ENCODE data around the gene LIMK2. TPM values are rescaled to one million over a fixed set of nuclear protein-coding genes. Genes with fewer than 3 reads are reported as not detected.

Gene LIMK2
- total and polyA plus RNA-seq, 2 experiments from 2014 or later = 10.7 to 19.5 TPM

DNA sequence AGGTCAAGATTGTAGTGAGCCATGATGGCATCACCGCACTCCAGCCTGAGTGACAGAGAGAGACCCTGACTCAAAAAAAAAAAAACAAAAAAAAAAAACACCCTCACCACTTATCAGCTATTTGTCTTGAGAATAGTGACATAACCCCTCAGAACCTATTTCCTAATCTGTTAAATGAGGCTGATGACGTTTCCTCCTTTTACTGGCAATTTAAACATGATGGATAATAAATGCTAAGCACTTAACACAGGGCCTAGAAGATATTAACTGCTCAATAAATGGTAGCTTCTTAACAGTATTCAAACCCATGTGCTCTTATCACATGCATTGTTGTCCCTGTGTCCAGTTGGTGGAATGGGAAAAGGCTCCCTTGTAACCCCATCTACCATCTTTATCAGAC, 34.6 kb downstream of the LIMK2 start:
- 83 to 85% methylated on average over 2 of the region's 2 CpGs for WGBS, 2 experiments (ENCODE audit: low coverage in 1 of 2, low lambda C conversion rate in 2 of 2, missing lambda C conversion rate in 2 of 2)
- in situ Hi-C loops (cut with MboI) = no loop called here
- TF ChIP-seq EZH2phosphoT487 (IDR thresholded peaks at IDR 0.05; ENCODE audit: insufficient read depth, low read depth) (no peak), EZH2 (IDR thresholded peaks at IDR 0.05; ENCODE audit: insufficient read depth, poor library complexity, severe bottlenecking) (no peak)

DNA sequence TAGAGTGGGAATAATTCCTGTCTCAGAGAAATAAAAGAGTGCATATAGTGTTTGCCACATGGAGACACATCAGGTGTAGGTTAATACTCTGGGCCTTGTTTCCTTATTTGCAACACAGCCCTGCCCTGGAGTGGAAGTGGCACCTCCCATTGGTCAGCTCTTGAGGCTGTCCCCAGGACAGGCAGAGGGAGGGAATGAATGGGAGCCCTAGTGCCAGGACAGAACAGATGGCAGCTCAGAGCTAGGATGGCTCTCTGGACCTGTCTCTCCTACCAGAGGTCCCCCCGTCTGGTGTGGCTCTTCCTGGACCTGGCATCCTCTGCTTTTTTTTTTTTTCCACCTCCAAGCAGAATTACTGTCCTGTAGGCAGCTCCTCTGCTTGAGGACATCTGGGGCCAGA, 35.6 kb downstream of the LIMK2 start:
- H3K4me2 ChIP-seq (ENCODE audit: unreplicated experiment) = peak overlapping the region; percentile 2
- H3K27me3 ChIP-seq (replicated peaks; ENCODE audit: insufficient read depth) = no peaks in the 10 kb centered on the region
- no peak for DNase-seq
- H3K79me2 ChIP-seq (ENCODE audit: insufficient read depth) = peaks cover 43% of the 10 kb centered on the region
- no peak overlapping the region; the same call in 1 of the 2 replicates for H2AFZ ChIP-seq
- peak overlapping the region; percentile 82; the same call in 1 of the 2 replicates for H3K9ac ChIP-seq
- H3K27ac ChIP-seq = no peak overlapping the region
- H3K36me3 ChIP-seq (ENCODE audit: low read depth) = no peaks in the 10 kb centered on the region
- H3K9me3 ChIP-seq (ENCODE audit: low read depth) = no peaks in the 10 kb centered on the region
- peaks cover 26% of the 10 kb centered on the region for H3F3A ChIP-seq (ENCODE audit: insufficient read depth)
- 0 out of 2 replicates have a peak overlapping the region, but pooled peaks have one; percentile 82 for H3K4me3 ChIP-seq
- TF ChIP-seq EZH2 (IDR thresholded peaks at IDR 0.05; ENCODE audit: insufficient read depth, poor library complexity, severe bottlenecking) (no peak), EZH2phosphoT487 (IDR thresholded peaks at IDR 0.05; ENCODE audit: insufficient read depth, low read depth) (no peak)
- no peaks in the 10 kb centered on the region for H3K9me2 ChIP-seq (ENCODE audit: insufficient read depth)
- in situ Hi-C loops (cut with MboI) = no loop called here
- 91% methylated on average over 1 of the region's 1 CpG; no CpG with 5 or more reads in 1 of the 2 experiments for WGBS, 2 experiments (ENCODE audit: low coverage in 1 of 2, low lambda C conversion rate in 2 of 2, missing lambda C conversion rate in 2 of 2)
- H3K4me1 ChIP-seq (ENCODE audit: insufficient read depth) = peaks cover 36% of the 10 kb centered on the region
- no peaks in the 10 kb centered on the region for H4K20me1 ChIP-seq (ENCODE audit: insufficient read depth)

More for the DNA sequence above, 34.6 kb downstream of the LIMK2 start:
- Histone ChIP-seq H2AFZ (no peak overlapping the region), H3K36me3 (ENCODE audit: low read depth) (no peaks in the 10 kb centered on the region), H4K20me1 (ENCODE audit: insufficient read depth) (no peaks in the 10 kb centered on the region), H3K9me3 (ENCODE audit: low read depth) (no peaks in the 10 kb centered on the region), H3K4me1 (ENCODE audit: insufficient read depth) (peaks cover 44% of the 10 kb centered on the region), H3K4me3 (no peak overlapping the region), H3K4me2 (ENCODE audit: unreplicated experiment) (no peak overlapping the region), H3K9me2 (ENCODE audit: insufficient read depth) (no peaks in the 10 kb centered on the region), H3K79me2 (ENCODE audit: insufficient read depth) (peaks cover 33% of the 10 kb centered on the region), H3F3A (ENCODE audit: insufficient read depth) (peaks cover 36% of the 10 kb centered on the region), H3K27ac (no peak overlapping the region), H3K27me3 (replicated peaks; ENCODE audit: insufficient read depth) (no peaks in the 10 kb centered on the region), H3K9ac (no peak overlapping the region)
- no peak for DNase-seq

DNA sequence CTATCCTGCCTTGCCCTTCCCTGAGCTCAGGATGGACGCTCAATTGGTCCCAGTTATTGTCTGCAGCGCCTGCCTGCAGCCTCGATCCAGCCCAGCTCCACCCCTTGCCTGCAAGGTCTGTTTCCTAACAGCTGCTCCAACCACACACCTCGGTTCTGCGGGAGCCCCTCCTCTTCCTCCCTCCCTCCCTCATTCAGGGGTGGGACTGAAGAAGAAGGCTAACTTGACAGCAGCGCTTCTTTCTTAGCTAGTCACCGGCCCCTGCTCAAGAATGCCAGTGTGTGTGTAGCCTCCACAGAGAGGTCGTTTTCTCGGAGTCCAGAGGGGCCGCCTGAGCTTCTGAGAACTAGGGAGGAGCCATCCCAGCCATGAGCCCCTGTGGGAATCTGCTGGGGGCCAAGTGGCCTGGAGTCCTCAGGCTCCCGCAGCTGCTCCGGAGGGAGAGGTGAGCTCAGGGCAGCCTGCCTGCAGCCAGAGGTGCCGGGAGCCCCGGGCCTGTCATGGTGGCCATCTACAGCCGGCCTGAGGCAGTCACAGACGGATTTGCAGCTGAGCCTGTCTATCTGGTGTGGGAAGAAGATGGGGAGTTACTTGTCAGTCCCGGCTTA, 36.1 kb downstream of the LIMK2 start:
- 30 to 41% methylated on average over 16 to 17 of the region's 17 CpGs for WGBS, 2 experiments (ENCODE audit: low coverage in 1 of 2, low lambda C conversion rate in 2 of 2, missing lambda C conversion rate in 2 of 2)
- Histone ChIP-seq H3F3A (ENCODE audit: insufficient read depth) (peaks cover 21% of the 10 kb centered on the region), H3K9me3 (ENCODE audit: low read depth) (no peaks in the 10 kb centered on the region), H3K79me2 (ENCODE audit: insufficient read depth) (peaks cover 47% of the 10 kb centered on the region), H3K4me1 (ENCODE audit: insufficient read depth) (peaks cover 30% of the 10 kb centered on the region), H3K4me3 (peak overlapping the region; percentile 82), H3K9me2 (ENCODE audit: insufficient read depth) (no peaks in the 10 kb centered on the region), H4K20me1 (ENCODE audit: insufficient read depth) (no peaks in the 10 kb centered on the region), H2AFZ (peak overlapping the region; percentile 72), H3K27me3 (replicated peaks; ENCODE audit: insufficient read depth) (no peaks in the 10 kb centered on the region), H3K4me2 (ENCODE audit: unreplicated experiment) (peak overlapping the region; percentile 70), H3K36me3 (ENCODE audit: low read depth) (no peaks in the 10 kb centered on the region), H3K9ac (peak overlapping the region; percentile 82), H3K27ac (peak overlapping the region; percentile 32)
- in situ Hi-C loops (cut with MboI) = no loop called here
- DNase-seq = peak; percentile 86
- TF ChIP-seq EZH2 (IDR thresholded peaks at IDR 0.05; ENCODE audit: insufficient read depth, poor library complexity, severe bottlenecking) (no peak), EZH2phosphoT487 (IDR thresholded peaks at IDR 0.05; ENCODE audit: insufficient read depth, low read depth) (no peak)

DNA sequence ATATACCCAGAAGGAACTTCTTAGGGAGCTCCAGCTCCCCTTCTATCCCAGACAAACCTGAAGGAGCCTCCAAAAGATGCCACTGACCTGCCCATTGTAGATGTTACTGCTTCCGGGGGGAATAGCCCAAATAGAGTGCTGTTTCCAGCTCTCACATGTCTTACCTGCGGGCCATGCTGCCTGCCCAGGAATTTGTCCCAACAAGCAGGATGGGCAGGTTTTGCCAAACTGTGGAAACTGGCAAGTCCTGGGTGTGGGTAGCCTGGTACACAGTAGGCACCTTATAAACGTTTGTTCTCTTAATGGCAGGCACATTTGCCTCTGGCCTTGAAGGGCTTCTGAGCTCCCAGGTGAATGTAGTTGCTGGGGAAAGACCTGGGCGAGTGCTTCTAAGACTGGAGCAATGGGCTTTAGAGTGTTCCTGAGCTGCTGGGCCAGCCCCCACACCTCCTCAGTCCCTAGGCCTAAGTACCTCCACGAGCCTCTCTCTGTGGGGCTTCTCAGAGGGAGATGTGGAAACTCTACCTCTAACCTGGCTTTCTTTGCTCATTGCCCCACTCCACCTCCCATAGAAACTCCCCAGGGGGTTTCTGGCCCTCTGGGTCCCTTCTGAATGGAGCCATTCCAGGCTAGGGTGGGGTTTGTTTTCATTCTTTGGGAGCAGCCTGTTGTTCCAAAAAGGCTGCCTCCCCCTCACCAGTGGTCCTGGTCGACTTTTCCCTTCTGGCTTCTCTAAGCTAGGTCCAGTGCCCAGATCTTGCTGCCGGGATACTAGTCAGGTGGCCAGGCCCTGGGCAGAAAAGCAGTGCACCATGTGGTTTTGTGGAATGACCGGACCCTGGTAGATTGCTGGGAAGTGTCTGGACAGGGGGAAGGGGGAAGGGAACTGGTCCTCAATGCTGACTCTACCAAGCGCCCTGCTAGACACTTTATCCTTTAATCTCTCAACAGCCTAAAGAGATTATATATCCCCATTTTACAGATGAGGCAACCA, 37.2 kb downstream of the LIMK2 start:
- 55 to 62% methylated on average over 9 of the region's 9 CpGs for WGBS, 2 experiments (ENCODE audit: low coverage in 1 of 2, low lambda C conversion rate in 2 of 2, missing lambda C conversion rate in 2 of 2)
- H3K27me3 ChIP-seq (replicated peaks; ENCODE audit: insufficient read depth) = no peaks in the 10 kb centered on the region
- peak overlapping the region; percentile 82 for H3K4me3 ChIP-seq
- peak overlapping the region; percentile 70 for H3K4me2 ChIP-seq (ENCODE audit: unreplicated experiment)
- H3K9ac ChIP-seq = peak overlapping the region; percentile 82
- in situ Hi-C loops (cut with MboI) = no loop called here
- peak overlapping the region; percentile 32; the same call in 1 of the 2 replicates for H3K27ac ChIP-seq
- H2AFZ ChIP-seq = no peak overlapping the region
- no peaks in the 10 kb centered on the region for H4K20me1 ChIP-seq (ENCODE audit: insufficient read depth)
- no peaks in the 10 kb centered on the region for H3K36me3 ChIP-seq (ENCODE audit: low read depth)
- peaks cover 12% of the 10 kb centered on the region for H3F3A ChIP-seq (ENCODE audit: insufficient read depth)
- no peak for DNase-seq
- no peaks in the 10 kb centered on the region for H3K9me2 ChIP-seq (ENCODE audit: insufficient read depth)
- H3K9me3 ChIP-seq (ENCODE audit: low read depth) = no peaks in the 10 kb centered on the region
- TF ChIP-seq EZH2 (IDR thresholded peaks at IDR 0.05; ENCODE audit: insufficient read depth, poor library complexity, severe bottlenecking) (no peak), EZH2phosphoT487 (IDR thresholded peaks at IDR 0.05; ENCODE audit: insufficient read depth, low read depth) (no peak)
- peaks cover 55% of the 10 kb centered on the region for H3K79me2 ChIP-seq (ENCODE audit: insufficient read depth)
- peaks cover 21% of the 10 kb centered on the region for H3K4me1 ChIP-seq (ENCODE audit: insufficient read depth)

Measured in GM23248 (cell line).